Activated T-helper 1 cell treated with anti-CD3 and anti-CD28 coated beads, Interleukin-2, amount 50 U/mL, for 16 hours (primary cell): ENCODE results near the gene SPANXA1.
"Not testable (repeated sequence)": the region's sequence is repeated elsewhere in the genome, so short reads cannot be mapped to it uniquely, and the experiment has no call there.

Source experiments
- DNase-seq, 2 donors: peaks; one replicate each; pipeline ENCODE4 v3.0.0-alpha.2; 2020; ENCODE audit warnings: low read depth in 1 of 2, low spot score in 1 of 2

SPANXA1 gene, protein sequence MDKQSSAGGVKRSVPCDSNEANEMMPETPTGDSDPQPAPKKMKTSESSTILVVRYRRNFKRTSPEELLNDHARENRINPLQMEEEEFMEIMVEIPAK

DNA sequence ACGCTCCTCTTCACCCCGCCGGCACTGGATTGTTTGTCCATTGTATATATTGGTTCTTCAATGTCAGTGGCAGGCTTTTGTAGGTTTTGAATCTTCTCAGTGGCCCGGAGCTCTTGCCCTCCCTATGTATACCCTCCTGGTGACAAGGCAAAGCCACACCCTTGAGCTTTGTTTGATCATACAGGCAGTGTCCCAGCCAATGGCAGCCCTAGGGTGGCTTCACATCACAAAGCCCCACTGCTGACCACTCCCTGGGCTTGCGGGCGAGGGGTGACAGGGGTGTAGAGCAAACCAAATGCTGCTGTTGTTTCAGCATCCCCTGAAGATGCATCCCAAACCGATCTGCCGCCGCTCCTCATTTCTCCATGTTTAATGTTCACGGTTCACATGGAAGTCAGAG lies at the start of gene SPANXA1:
SPANXA1 (minus strand) TSS at position 101 of the 400 bp plus-strand sequence; CDS start at position 41, 60 bp downstream.
- not testable (repeated sequence) for DNase-seq

- no peak for DNase-seq
Measured at GRCh38 chrX:141632124-141632523, 47.6 kb upstream of the SPANXA1 start.

GRCh38 chrX:141619336-141619735 lies 34.8 kb upstream of the SPANXA1 start:
- DNase-seq: no peak

- DNase-seq: no peak
Measured at GRCh38 chrX:141609111-141609510, 24.6 kb upstream of the SPANXA1 start.

GRCh38 chrX:141589408-141589807 lies 4.9 kb upstream of the SPANXA1 start, which contains the start of gene SPANXA2:
SPANXA2 (plus strand) TSS chrX:141589708; CDS start chrX:141589768, 60 bp downstream.
- DNase-seq: not testable (repeated sequence)

- DNase-seq: not testable (repeated sequence)
Measured at GRCh38 chrX:141542551-141542950, 42.0 kb downstream of the SPANXA1 start.
